SK-N-SH treated with all-trans-retinoic acid at 6 μM for 48 hours (cell line): ENCODE data around the gene ZPR1.

ENCODE experiments used
- ATAC-seq: fragments of 200-7000 bp; cut with Tn5 transposase; 3 replicates; pipeline ENCODE4 v1.9.1; 2020; ENCODE audit warnings: mild to moderate bottlenecking, moderate library complexity
- BACH2 ChIP-seq: fragments of 250-450 bp; sonication (Bioruptor Pico); IDR thresholded peaks from 2 replicates; pipeline ENCODE4 v1.9.0; 2021; ENCODE audit warnings: mild to moderate bottlenecking, borderline replicate concordance
- CREB5 ChIP-seq: fragments of 250-450 bp; sonication (Bioruptor Pico); IDR thresholded peaks from 2 replicates; pipeline ENCODE4 v1.5.1; 2020; ENCODE audit warnings: low read depth, mild to moderate bottlenecking, moderate library complexity
- CSDC2 ChIP-seq: fragments of 250-450 bp; sonication (Bioruptor Pico); IDR thresholded peaks from 2 replicates; pipeline ENCODE4 v1.5.0; 2020; ENCODE audit warnings: mild to moderate bottlenecking, moderate library complexity
- CSRNP3 ChIP-seq: fragments of 250-450 bp; sonication (Bioruptor Pico); IDR thresholded peaks from 2 replicates; pipeline ENCODE4 v1.5.1; 2021; ENCODE audit warnings: mild to moderate bottlenecking, moderate library complexity
- ESRRG ChIP-seq: fragments of 250-450 bp; sonication (Bioruptor Pico); IDR thresholded peaks from 2 replicates; pipeline ENCODE4 v1.6.1; 2021; ENCODE audit warnings: mild to moderate bottlenecking
- GLIS3 ChIP-seq: fragments of 250-450 bp; sonication (Bioruptor Pico); IDR thresholded peaks from 2 replicates; pipeline ENCODE4 v1.5.0; 2020; ENCODE audit warnings: mild to moderate bottlenecking, moderate library complexity
- OSR1 ChIP-seq: fragments of 250-450 bp; sonication (Bioruptor Pico); IDR thresholded peaks from 2 replicates; pipeline ENCODE4 v1.8.0; 2022; ENCODE audit warnings: moderate library complexity, mild to moderate bottlenecking, inconsistent platforms
- PPARA ChIP-seq: fragments of 250-450 bp; sonication (Bioruptor Pico); IDR thresholded peaks from 2 replicates; pipeline ENCODE4 v1.5.0; 2020; ENCODE audit warnings: mild to moderate bottlenecking, borderline replicate concordance
- SNAI2 ChIP-seq: fragments of 250-450 bp; sonication (Bioruptor Pico); IDR thresholded peaks from 2 replicates; pipeline ENCODE4 v1.5.0; 2020; ENCODE audit warnings: mild to moderate bottlenecking, moderate library complexity
- TCF4 ChIP-seq: fragments of 250-450 bp; sonication (Bioruptor Pico); IDR thresholded peaks from 2 replicates; pipeline ENCODE4 v1.8.0; 2021; ENCODE audit warnings: mild to moderate bottlenecking, moderate library complexity, borderline replicate concordance
- TOX ChIP-seq: fragments of 250-450 bp; sonication (Bioruptor Pico); IDR thresholded peaks from 2 replicates; pipeline ENCODE4 v1.8.0; 2021; ENCODE audit warnings: mild to moderate bottlenecking, moderate library complexity, borderline replicate concordance
- TSHZ2 ChIP-seq: fragments of 250-450 bp; sonication (Bioruptor Pico); IDR thresholded peaks from 2 replicates; pipeline ENCODE4 v1.5.0; 2020; ENCODE audit warnings: mild to moderate bottlenecking, moderate library complexity
- ZC3H10 ChIP-seq: fragments of 250-450 bp; sonication (Bioruptor Pico); IDR thresholded peaks from 2 replicates; pipeline ENCODE4 v1.5.1; 2021; ENCODE audit warnings: mild to moderate bottlenecking, moderate library complexity
- ZFP3 ChIP-seq: fragments of 250-450 bp; sonication (Bioruptor Pico); IDR thresholded peaks from 2 replicates; pipeline ENCODE4 v1.5.0; 2020; ENCODE audit warnings: mild to moderate bottlenecking, moderate library complexity
- ZFP30 ChIP-seq: fragments of 450-650 bp; formaldehyde crosslinking; IDR thresholded peaks from 2 replicates; pipeline ENCODE4 v1.5.0; 2022; ENCODE audit warnings: mild to moderate bottlenecking, moderate library complexity
- ZNF70 ChIP-seq: fragments of 450-650 bp; formaldehyde crosslinking; IDR thresholded peaks from 2 replicates; pipeline ENCODE4 v1.5.0; 2020; ENCODE audit warnings: mild to moderate bottlenecking, moderate library complexity
- ZNF8 ChIP-seq: fragments of 450-650 bp; formaldehyde crosslinking; IDR thresholded peaks from 2 replicates; pipeline ENCODE4 v1.5.0; 2020; ENCODE audit warnings: mild to moderate bottlenecking, moderate library complexity
- TF ChIP-seq, protein P1 (sequence below): fragments of 250-450 bp; sonication (Bioruptor Pico); IDR thresholded peaks from 2 replicates; pipeline ENCODE4 v1.8.0; 2021; ENCODE audit warnings: low read depth, mild to moderate bottlenecking, moderate library complexity, borderline replicate concordance
- TF ChIP-seq, protein P2 (sequence below): fragments of 250-450 bp; sonication (Bioruptor Pico); IDR thresholded peaks from 2 replicates; pipeline ENCODE4 v1.8.0; 2020; ENCODE audit warnings: mild to moderate bottlenecking, moderate library complexity, borderline replicate concordance

The ZPR1 gene

DNA sequence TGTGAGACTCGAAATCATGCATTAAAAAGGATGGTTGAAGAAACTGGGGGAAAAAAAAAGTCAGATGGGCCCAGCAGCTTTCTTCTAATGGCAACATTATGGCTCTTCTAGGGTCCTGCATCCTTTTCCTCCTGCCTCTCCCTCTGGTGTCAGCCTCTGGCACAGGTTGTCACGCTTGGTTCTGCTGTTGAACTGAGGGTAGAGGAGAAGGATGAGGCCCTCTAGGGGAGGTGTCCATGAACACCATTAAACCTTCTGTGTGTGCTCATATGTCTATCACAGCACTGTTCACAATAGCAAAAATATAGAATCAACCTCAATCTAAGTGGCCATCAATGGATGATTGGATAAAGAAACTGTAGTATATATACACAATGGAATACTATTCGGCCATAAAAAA, 51.1 kb downstream of the ZPR1 start:
- no peak for TF ChIP-seq TSHZ2
- TF ChIP-seq OSR1, result no peak
- no peak for TF ChIP-seq TCF4 (CRISPR knock-in tag)
- no peak for TF ChIP-seq ZC3H10 (CRISPR knock-in tag)
- no peak for TF ChIP-seq ZFP30 (CRISPR knock-in tag)
- no peak for TF ChIP-seq SNAI2 (CRISPR knock-in tag)
- TF ChIP-seq GLIS3, result no peak
- TF ChIP-seq, protein P1, sequence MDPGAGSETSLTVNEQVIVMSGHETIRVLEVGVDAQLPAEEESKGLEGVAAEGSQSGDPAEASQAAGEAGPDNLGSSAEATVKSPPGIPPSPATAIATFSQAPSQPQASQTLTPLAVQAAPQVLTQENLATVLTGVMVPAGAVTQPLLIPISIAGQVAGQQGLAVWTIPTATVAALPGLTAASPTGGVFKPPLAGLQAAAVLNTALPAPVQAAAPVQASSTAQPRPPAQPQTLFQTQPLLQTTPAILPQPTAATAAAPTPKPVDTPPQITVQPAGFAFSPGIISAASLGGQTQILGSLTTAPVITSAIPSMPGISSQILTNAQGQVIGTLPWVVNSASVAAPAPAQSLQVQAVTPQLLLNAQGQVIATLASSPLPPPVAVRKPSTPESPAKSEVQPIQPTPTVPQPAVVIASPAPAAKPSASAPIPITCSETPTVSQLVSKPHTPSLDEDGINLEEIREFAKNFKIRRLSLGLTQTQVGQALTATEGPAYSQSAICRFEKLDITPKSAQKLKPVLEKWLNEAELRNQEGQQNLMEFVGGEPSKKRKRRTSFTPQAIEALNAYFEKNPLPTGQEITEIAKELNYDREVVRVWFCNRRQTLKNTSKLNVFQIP (CRISPR knock-in tag), result no peak
- no peak for TF ChIP-seq CREB5 (CRISPR knock-in tag)
- no peak for TF ChIP-seq ZNF8 (CRISPR knock-in tag)
- TF ChIP-seq, protein P2, sequence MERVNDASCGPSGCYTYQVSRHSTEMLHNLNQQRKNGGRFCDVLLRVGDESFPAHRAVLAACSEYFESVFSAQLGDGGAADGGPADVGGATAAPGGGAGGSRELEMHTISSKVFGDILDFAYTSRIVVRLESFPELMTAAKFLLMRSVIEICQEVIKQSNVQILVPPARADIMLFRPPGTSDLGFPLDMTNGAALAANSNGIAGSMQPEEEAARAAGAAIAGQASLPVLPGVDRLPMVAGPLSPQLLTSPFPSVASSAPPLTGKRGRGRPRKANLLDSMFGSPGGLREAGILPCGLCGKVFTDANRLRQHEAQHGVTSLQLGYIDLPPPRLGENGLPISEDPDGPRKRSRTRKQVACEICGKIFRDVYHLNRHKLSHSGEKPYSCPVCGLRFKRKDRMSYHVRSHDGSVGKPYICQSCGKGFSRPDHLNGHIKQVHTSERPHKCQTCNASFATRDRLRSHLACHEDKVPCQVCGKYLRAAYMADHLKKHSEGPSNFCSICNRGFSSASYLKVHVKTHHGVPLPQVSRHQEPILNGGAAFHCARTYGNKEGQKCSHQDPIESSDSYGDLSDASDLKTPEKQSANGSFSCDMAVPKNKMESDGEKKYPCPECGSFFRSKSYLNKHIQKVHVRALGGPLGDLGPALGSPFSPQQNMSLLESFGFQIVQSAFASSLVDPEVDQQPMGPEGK (CRISPR knock-in tag), result no peak
- TF ChIP-seq BACH2, result no peak
- TF ChIP-seq CSRNP3 (CRISPR knock-in tag), result no peak
- TF ChIP-seq CSDC2 (CRISPR knock-in tag), result no peak
- TF ChIP-seq TOX (CRISPR knock-in tag), result no peak
- TF ChIP-seq ESRRG (CRISPR knock-in tag), result no peak
- TF ChIP-seq PPARA, result no peak
- TF ChIP-seq ZNF70 (CRISPR knock-in tag), result no peak
- TF ChIP-seq, all 23 proteins: peak for 0
- ATAC-seq, result no peak

- TF ChIP-seq ZC3H10 (CRISPR knock-in tag), result no peak
- no peak for ATAC-seq
Measured at GRCh38 chr11:116733969-116734508, 53.8 kb downstream of the ZPR1 start.

DNA sequence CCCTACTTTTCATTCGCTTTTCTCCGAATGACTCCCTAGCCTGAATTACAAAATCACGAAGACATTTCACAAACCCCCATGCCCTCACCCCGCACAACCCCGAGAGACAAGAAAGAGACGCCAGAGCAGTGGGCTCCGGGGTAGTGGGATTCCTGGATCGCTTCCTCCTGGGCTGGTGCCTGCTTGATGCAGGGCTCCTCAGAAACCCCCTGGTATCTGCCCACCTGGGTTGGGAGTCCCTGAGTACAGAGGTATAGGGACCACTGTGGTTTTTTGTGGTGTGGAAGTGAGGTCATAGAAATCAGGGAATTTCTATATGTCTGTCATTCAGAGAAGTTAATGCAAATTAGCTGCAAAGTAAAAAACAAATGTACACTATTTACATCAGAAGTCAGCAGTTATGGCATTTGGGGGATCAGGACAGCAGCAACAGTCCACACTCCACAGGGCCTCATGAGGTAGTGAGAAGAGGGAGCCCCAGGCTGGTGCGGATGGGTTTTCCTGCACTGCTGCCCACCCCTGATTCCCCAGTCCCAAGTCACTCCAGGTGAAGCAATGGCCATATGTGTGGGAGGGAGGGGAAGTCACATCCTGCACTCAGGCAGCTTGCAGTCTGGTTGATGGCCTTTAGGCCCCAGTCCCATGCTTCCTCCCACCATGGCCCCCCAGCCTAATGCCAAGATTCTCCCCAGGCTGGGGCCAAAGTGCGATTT, 54.6 kb downstream of the ZPR1 start:
- peak; percentile 5; the same call in 1 of the 3 replicates for ATAC-seq

More for the DNA sequence above, 54.6 kb downstream of the ZPR1 start:
- TF ChIP-seq ZFP3 (CRISPR knock-in tag) (no peak), BACH2 (no peak), CSDC2 (CRISPR knock-in tag) (no peak), GLIS3 (no peak), ZFP30 (CRISPR knock-in tag) (no peak), TCF4 (CRISPR knock-in tag) (no peak), ZC3H10 (CRISPR knock-in tag) (no peak), ESRRG (CRISPR knock-in tag) (no peak), TOX (CRISPR knock-in tag) (no peak), CSRNP3 (CRISPR knock-in tag) (no peak)
- TF ChIP-seq, protein P2 (CRISPR knock-in tag), result no peak
